Stimulated activated CD4-positive, alpha-beta T cell treated with anti-CD3 and anti-CD28 coated beads, TNF-alpha, amount 100 ng/mL, for 4 hours (primary cell): Measurements from ENCODE around the gene COPS9.

ENCODE experiments used
- DNase-seq, 3 experiments: peaks; one replicate each; pipeline ENCODE4 v3.0.0-alpha.2; 2020; ENCODE audit warnings: low read depth in 3 of 3

COPS9 gene

GRCh38 chr2:240166191-240166590, 30.1 kb upstream of the COPS9 start:
- no peak for DNase-seq

DNA sequence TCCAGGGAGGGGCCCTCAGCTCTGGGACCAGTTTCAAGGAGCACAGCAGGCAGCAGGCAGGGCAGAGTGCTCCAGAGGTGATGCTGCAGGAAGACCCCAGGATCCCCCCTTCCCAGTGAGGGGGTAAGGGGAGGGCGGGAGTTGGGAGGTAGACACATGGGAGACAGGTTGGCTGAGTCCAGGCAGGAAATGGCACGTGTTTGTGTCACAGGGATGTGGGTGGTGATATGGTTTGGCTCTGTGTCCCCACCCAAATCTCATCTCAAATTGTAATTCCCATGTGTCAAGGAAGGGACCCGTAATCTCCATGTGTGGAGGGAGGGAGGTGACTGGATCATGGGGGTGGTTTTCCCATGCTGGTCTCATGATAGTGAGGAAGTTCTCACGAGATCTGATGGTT, 29.6 kb upstream of the COPS9 start:
- no peak for DNase-seq

GRCh38 chr2:240165034-240165433, 28.9 kb upstream of the COPS9 start:
- DNase-seq, result no peak

GRCh38 chr2:240164586-240164985, 28.5 kb upstream of the COPS9 start:
- DNase-seq, result no peak

GRCh38 chr2:240163844-240164574, 27.9 kb upstream of the COPS9 start:
- DNase-seq, result no peak

GRCh38 chr2:240162939-240163714, 27.0 kb upstream of the COPS9 start:
- no peak for DNase-seq

DNA sequence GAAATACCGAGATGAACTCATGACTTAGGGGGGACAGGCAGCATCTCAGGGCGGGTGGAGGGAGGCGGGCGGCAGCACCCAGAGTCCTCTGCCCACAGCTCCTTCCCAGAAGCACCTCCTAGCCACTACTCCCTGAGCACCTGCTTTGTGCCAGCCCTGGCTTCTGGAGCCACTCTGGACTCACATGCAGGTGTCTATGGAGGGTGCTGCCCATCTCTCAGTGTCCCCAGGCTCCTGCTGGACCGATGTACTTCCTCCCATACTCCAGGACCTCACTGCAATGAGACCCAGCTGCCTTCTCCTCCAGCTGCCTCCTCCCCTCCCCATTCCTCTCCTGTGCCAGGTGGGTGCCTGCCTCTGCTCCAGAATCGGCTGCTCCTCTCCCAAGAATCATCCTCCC, 26.4 kb upstream of the COPS9 start:
- DNase-seq, result no peak

- DNase-seq, result no peak
Observed at GRCh38 chr2:240162032-240162431, 25.9 kb upstream of the COPS9 start.

GRCh38 chr2:240161087-240161750, 25.1 kb upstream of the COPS9 start:
- no peak for DNase-seq

- no peak for DNase-seq
Observed at GRCh38 chr2:240160291-240161086, 24.4 kb upstream of the COPS9 start.

DNA sequence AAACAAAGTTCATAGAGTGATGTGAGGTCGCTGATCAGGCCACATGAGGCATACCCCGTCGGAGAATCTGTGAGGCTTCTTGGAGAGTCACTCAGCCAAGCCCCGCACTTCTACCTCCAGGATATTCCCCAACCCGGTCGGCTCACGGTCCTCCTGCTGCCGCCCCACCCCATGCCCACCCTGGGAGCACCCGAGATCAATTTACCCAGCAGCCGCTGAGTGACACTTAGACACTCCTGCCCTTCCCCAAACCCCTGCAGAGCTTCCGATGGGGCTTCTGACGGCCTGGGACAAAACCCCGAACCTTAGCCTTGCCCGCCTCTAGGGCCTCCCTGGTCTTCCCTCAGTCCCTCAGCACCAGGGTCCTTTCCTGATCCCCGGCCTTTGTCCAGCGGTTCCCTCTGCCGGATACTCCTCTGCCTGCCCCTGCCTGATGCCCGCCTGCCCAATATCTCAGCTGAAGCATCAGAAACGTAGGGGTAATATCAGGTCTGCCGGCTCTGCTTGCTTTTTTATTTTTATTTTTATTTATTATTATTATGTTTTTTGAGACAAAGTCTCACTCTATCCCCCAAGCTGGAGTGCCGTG, 23.2 kb upstream of the COPS9 start:
- DNase-seq, result no peak

GRCh38 chr2:240157147-240157470, 21.0 kb upstream of the COPS9 start:
- no peak for DNase-seq

DNA sequence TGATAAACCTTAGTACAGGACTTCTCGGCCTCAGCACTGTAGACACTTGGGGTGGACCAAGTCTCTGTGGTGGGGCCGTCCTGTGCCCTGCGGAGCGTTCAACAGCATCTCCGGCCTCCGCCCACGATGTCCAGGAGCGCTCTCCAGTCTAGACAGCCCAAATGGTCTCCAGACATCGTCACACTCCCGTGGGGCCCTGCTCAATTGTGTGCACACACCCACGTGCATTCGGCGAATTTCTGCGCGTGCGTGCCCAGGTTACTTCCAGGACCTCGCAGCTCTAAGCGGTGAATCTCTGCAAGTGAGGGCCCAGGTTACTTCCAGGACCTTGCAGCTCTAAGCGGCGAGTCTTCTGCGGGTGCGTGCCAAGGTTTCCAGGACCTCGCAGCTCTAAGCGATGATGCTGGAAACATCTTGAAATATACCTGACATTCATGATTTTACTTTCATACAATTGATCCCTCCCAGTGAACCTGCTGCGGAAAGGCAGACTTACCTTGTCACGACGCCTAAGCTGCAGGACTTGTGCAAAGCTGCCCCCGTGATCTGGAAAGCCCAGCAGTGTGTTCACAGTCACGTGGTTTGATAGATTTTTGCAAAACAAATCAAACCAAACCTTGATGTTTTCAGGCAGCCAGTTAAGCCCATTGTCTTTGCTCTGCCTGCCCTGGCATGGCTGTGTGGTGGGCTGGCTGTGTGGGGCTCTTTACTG, 20.5 kb upstream of the COPS9 start:
- DNase-seq, result no peak

DNA sequence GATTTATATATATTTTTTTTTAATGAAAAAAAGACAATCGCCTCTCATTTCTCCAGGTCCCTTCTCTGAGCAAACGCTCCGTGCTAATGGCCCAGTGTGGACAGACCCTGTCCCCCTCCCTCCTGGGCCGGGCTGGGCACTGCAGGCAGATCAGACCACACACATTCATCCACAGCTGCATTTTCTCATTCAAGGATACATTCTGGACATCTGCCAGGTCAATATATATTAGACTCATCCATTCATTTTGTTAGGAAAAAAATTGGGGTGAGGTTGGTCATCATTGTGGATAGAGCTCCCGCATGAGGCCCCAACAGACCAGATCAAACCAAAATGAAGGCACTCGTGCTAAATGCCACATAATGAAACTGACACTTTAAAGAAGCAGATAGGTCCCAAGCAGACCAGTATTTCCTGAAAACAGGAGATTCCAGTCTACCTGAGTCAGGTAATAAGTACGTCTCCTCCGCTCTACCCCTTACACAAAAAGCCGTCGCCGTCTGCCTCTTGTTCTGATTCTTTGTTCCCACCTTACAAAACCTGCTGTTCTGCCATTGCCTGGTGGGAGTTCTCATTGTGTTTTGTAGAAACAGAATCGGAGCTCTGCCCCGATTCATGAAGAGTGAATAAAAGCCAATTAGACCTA, 19.8 kb upstream of the COPS9 start:
- no peak for DNase-seq

DNA sequence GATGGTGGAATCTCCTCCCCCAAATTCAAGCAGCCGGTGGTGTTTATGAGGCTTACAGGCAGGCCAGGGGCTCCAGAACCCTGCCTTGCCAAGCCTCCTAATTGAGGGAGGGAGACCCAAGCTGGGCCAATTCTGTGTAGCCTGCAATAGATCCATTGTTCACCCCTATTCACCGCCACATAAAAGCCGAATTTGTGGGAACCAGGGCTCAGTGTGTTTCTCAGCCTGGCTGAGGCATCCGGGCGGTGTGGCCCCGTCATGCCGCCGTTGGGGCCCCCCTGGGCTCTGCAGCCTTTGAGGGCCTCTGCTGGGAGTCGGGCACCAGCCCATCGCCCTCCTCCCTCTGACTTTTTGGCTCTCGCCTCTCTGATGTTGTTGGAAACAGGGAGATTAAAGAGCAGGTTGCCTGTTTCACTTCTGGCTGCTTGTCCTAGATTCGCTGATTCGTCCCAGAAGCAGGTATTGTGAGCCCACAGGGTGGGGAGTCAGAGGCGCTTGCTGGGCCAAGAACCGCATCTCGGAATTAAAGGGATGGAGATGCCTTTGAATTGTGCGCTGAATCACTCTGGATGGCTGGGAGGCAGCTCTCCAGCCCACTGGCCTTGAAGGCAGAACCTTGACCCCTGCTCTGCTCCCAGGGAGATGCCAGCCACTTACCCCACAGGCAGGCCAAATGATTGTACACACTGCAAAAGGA, 19.1 kb upstream of the COPS9 start:
- no peak for DNase-seq

GRCh38 chr2:240154606-240155005, 18.5 kb upstream of the COPS9 start:
- no peak for DNase-seq

- no peak for DNase-seq
Observed at GRCh38 chr2:240153418-240153817, 17.3 kb upstream of the COPS9 start.

DNA sequence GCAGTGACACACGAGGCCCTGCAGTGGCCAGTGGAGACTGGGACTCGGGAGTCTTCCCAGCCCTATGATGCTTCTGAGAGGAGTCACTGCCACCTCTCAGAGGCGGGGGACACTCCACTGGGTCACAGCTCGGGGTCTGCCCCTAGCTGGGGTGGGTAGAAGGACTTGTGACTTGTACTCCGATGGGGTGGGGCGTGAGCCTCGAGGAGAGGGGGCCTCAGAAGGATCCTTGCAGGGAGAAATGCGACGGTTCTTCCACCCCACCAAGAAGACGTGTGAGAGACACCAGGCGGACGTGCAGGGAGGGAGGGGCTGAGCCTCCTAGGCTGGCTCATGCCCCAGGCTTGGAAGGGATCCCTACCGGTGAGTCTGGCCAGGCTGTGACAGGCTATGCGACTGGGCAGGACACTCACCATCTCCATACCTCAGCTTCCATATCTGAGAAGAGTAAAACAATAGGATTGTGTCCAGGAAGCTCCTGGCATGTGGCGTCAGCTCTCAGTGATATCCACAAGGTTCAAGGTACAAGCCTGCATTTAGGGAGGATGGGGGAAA, 15.4 kb upstream of the COPS9 start:
- DNase-seq, result no peak

GRCh38 chr2:240149943-240150784, 14.1 kb upstream of the COPS9 start:
- DNase-seq, result no peak
